HepG2 (cell line): Measurements from ENCODE around the gene SNED1. TPM values are rescaled to one million over a fixed set of nuclear protein-coding genes. Genes with fewer than 3 reads are reported as not detected.
"Not testable (repeated sequence)": the region's sequence is repeated elsewhere in the genome, so short reads cannot be mapped to it uniquely, and the experiment has no call there.

Source experiments
- AHR ChIP-seq: IDR thresholded peaks from 2 replicates; pipeline ENCODE4 v1.6.1; 2018; ENCODE audit warnings: missing genetic modification reagents, missing compliant biosample characterization
- BCL6 ChIP-seq: IDR thresholded peaks from 2 replicates; pipeline ENCODE4 v1.6.1; 2016; ENCODE audit warnings: missing genetic modification reagents, missing compliant biosample characterization
- DMAP1 ChIP-seq: IDR thresholded peaks from 2 replicates; pipeline ENCODE4 v1.6.1; 2016
- FOXC1 ChIP-seq: sonication (generic); formaldehyde crosslinking; IDR thresholded peaks from 2 replicates; pipeline ENCODE4 v1.8.0; 2022; ENCODE audit warnings: mild to moderate bottlenecking, missing genetic modification reagents, borderline replicate concordance
- FOXK2 ChIP-seq: fragments of 450-650 bp; IDR thresholded peaks from 2 replicates; pipeline ENCODE4 v1.6.1; 2016
- GABPA ChIP-seq, 2 experiments: IDR thresholded peaks; 2 replicates each; pipeline ENCODE4 v1.6.1; 2011 to 2016; ENCODE audit warnings: low read depth in 2 of 2, low read length in 1 of 2, missing biosample characterization in 1 of 2, missing genetic modification characterization in 1 of 2
- HHEX ChIP-seq: IDR thresholded peaks from 2 replicates; pipeline ENCODE4 v1.6.1; 2016; ENCODE audit warnings: control low read depth
- HNF4G ChIP-seq, 2 experiments: sonication (generic) in 1 of 2; formaldehyde crosslinking in 1 of 2; IDR thresholded peaks; 2 replicates each; pipeline versions ENCODE4 v1.4.0 to v1.6.1; 2011 to 2020; ENCODE audit warnings: borderline replicate concordance in 2 of 2, low read depth in 2 of 2, mild to moderate bottlenecking in 2 of 2, low read length in 1 of 2, missing genetic modification reagents in 1 of 2, moderate library complexity in 1 of 2
- KLF9 ChIP-seq: IDR thresholded peaks from 2 replicates; pipeline ENCODE4 v1.6.1; 2016; ENCODE audit warnings: low read depth
- MIER3 ChIP-seq: IDR thresholded peaks from 2 replicates; pipeline ENCODE4 v1.6.1; 2016; ENCODE audit warnings: missing compliant biosample characterization, borderline replicate concordance
- NCOA2 ChIP-seq: sonication (generic); formaldehyde crosslinking; IDR thresholded peaks from 2 replicates; pipeline ENCODE4 v1.8.0; 2022; ENCODE audit warnings: inconsistent platforms
- RAD21 ChIP-seq: fragments of 450-650 bp; formaldehyde crosslinking; IDR thresholded peaks from 2 replicates; pipeline ENCODE4 v1.5.0; 2020; ENCODE audit warnings: mild to moderate bottlenecking
- RXRA ChIP-seq: sonication (generic); formaldehyde crosslinking; IDR thresholded peaks from 2 replicates; pipeline ENCODE4 v1.5.1; 2020; ENCODE audit warnings: missing genetic modification reagents
- SOX6 ChIP-seq, 2 experiments: fragments of 450-650 bp in 1 of 2; sonication (generic) in 1 of 2; formaldehyde crosslinking in 1 of 2; IDR thresholded peaks; 2 replicates each; pipeline versions ENCODE4 v1.4.0 to v1.6.1; 2017 to 2020; ENCODE audit warnings: antibody characterized with exemption in 1 of 2, mild to moderate bottlenecking in 1 of 2, missing genetic modification reagents in 1 of 2
- ZBTB3 ChIP-seq: sonication (generic); formaldehyde crosslinking; IDR thresholded peaks from 2 replicates; pipeline ENCODE4 v1.4.0; 2020; ENCODE audit warnings: low read depth, mild to moderate bottlenecking, moderate library complexity, missing genetic modification reagents, borderline replicate concordance
- ZFP1 ChIP-seq: IDR thresholded peaks from 2 replicates; pipeline ENCODE4 v1.6.1; 2016
- ZFX ChIP-seq: sonication (generic); formaldehyde crosslinking; IDR thresholded peaks from 2 replicates; pipeline ENCODE4 v1.4.0; 2020; ENCODE audit warnings: mild to moderate bottlenecking, low read depth, missing genetic modification reagents, moderate library complexity
- ZNF343 ChIP-seq: sonication (generic); formaldehyde crosslinking; IDR thresholded peaks from 2 replicates; pipeline ENCODE4 v1.4.0; 2020; ENCODE audit warnings: mild to moderate bottlenecking, missing genetic modification reagents
- polyA plus RNA-seq, 8 experiments: library from polyadenylated mRNA; depleted of rRNA in 3 of 8; stranded (reverse) in 7 of 8; unstranded in 1 of 8; fragments of >200 nt; fragmentation: Illumina TruSeq in 4 of 8; extraction: Trizol in 4 of 8; gene quantifications; 2 replicates each; pipeline versions ENCODE4 v1.2.1 to v1.2.3, GENCODE V29; 2011 to 2016; ENCODE audit warnings: low read depth in 4 of 8, missing spikeins in 1 of 8, mixed read lengths in 1 of 8; ENCODE audit not compliant: insufficient read depth in 1 of 8
- total RNA-seq, 5 experiments: library from RNA; depleted of rRNA; stranded (reverse); fragments of >200 nt; fragmentation: Illumina TruSeq; extraction: Trizol; gene quantifications; 2 replicates each; pipeline ENCODE4 v1.2.3, GENCODE V29; 2016; ENCODE audit warnings: low read depth in 1 of 5
- TF ChIP-seq, protein P1 (sequence below): sonication (generic); formaldehyde crosslinking; IDR thresholded peaks from 2 replicates; pipeline ENCODE4 v1.4.0; 2020; ENCODE audit warnings: missing genetic modification reagents
- TF ChIP-seq, protein P2 (sequence below): IDR thresholded peaks from 2 replicates; pipeline ENCODE4 v1.6.1; 2018; ENCODE audit warnings: missing genetic modification reagents
- TF ChIP-seq, protein P3 (sequence below): sonication (generic); formaldehyde crosslinking; IDR thresholded peaks from 2 replicates; pipeline ENCODE4 v1.4.0; 2020; ENCODE audit warnings: missing genetic modification reagents, borderline replicate concordance
- TF ChIP-seq, protein P4 (sequence below): sonication (generic); formaldehyde crosslinking; conservative IDR thresholded peaks from 2 replicates; pipeline ENCODE4 v1.8.1; 2023; ENCODE audit warnings: missing genetic modification reagents

Gene SNED1
- total and polyA plus RNA-seq, 2 of the 13 experiments (the other 11 are each of a cell fraction or from before 2014, with no cell fraction given), result 0.15 to 0.65 TPM

DNA sequence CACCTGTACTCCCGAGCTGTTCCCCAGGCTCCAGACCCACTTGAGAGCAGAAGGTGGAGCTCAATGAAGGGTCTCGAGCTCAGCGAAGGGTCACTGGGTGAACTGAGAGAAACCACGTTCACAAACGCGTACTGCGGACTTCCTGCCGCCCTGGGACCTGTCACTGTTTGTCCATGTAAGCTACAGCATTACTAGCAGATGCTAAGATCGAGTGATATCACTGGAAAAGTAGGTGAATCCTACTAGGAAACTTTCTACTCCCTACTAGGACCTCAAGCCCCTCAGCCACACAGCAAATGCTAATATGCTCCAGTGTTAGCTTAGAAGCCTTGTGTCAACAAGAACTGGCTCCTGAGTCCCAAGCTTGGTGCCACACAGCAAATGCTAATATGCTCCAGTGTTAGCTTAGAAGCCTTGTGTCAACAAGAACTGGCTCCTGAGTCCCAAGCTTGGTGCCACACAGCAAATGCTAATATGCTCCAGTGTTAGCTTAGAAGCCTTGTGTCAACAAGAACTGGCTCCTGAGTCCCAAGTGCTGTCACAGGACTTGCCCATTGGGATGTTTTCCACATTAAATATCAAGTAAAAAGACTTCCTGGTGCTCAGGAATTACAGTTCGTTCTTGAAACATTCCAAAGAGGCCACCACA lies 94.8 kb downstream of the SNED1 start (continued):
- TF ChIP-seq, protein P1, sequence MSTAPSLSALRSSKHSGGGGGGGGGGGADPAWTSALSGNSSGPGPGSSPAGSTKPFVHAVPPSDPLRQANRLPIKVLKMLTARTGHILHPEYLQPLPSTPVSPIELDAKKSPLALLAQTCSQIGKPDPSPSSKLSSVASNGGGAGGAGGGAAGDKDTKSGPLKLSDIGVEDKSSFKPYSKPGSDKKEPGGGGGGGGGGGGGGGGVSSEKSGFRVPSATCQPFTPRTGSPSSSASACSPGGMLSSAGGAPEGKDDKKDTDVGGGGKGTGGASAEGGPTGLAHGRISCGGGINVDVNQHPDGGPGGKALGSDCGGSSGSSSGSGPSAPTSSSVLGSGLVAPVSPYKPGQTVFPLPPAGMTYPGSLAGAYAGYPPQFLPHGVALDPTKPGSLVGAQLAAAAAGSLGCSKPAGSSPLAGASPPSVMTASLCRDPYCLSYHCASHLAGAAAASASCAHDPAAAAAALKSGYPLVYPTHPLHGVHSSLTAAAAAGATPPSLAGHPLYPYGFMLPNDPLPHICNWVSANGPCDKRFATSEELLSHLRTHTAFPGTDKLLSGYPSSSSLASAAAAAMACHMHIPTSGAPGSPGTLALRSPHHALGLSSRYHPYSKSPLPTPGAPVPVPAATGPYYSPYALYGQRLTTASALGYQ, result peak; percentile 95
- TF ChIP-seq AHR (CRISPR knock-in tag), result 0 out of 2 replicates have a peak, but pooled peaks have one; percentile 57
- TF ChIP-seq GABPA (IDR thresholded peaks at IDR 0.05; ENCODE audit: low read depth, low read length); SOX6 (IDR thresholded peaks at IDR 0.05): not testable (repeated sequence)
- TF ChIP-seq GABPA (CRISPR knock-in tag; IDR thresholded peaks at IDR 0.05; ENCODE audit: low read depth), result peak; percentile 59; the same call in 1 of the 2 replicates
- TF ChIP-seq BCL6, result peak; percentile 88
- peak; percentile 91 for TF ChIP-seq MIER3 (CRISPR knock-in tag)
- peak; percentile 80; the same call in 1 of the 2 replicates for TF ChIP-seq RXRA (CRISPR knock-in tag)
- 0 out of 2 replicates have a peak, but pooled peaks have one; percentile 65 for TF ChIP-seq FOXC1
- TF ChIP-seq, protein P2, sequence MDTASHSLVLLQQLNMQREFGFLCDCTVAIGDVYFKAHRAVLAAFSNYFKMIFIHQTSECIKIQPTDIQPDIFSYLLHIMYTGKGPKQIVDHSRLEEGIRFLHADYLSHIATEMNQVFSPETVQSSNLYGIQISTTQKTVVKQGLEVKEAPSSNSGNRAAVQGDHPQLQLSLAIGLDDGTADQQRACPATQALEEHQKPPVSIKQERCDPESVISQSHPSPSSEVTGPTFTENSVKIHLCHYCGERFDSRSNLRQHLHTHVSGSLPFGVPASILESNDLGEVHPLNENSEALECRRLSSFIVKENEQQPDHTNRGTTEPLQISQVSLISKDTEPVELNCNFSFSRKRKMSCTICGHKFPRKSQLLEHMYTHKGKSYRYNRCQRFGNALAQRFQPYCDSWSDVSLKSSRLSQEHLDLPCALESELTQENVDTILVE (CRISPR knock-in tag), result peak; percentile 78
- TF ChIP-seq, protein P3, sequence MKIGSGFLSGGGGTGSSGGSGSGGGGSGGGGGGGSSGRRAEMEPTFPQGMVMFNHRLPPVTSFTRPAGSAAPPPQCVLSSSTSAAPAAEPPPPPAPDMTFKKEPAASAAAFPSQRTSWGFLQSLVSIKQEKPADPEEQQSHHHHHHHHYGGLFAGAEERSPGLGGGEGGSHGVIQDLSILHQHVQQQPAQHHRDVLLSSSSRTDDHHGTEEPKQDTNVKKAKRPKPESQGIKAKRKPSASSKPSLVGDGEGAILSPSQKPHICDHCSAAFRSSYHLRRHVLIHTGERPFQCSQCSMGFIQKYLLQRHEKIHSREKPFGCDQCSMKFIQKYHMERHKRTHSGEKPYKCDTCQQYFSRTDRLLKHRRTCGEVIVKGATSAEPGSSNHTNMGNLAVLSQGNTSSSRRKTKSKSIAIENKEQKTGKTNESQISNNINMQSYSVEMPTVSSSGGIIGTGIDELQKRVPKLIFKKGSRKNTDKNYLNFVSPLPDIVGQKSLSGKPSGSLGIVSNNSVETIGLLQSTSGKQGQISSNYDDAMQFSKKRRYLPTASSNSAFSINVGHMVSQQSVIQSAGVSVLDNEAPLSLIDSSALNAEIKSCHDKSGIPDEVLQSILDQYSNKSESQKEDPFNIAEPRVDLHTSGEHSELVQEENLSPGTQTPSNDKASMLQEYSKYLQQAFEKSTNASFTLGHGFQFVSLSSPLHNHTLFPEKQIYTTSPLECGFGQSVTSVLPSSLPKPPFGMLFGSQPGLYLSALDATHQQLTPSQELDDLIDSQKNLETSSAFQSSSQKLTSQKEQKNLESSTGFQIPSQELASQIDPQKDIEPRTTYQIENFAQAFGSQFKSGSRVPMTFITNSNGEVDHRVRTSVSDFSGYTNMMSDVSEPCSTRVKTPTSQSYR (CRISPR knock-in tag), result 0 out of 2 replicates have a peak, but pooled peaks have one; percentile 23
- TF ChIP-seq ZBTB3, result peak; percentile 96
- 0 out of 2 replicates have a peak, but pooled peaks have one; percentile 48 for TF ChIP-seq HNF4G (IDR thresholded peaks at IDR 0.05; ENCODE audit: borderline replicate concordance, low read depth, low read length)
- 0 out of 2 replicates have a peak, but pooled peaks have one; percentile 44 for TF ChIP-seq HNF4G (CRISPR knock-in tag; IDR thresholded peaks at IDR 0.05; ENCODE audit: borderline replicate concordance, low read depth)
- peak; percentile 81; the same call in 1 of the 2 replicates for TF ChIP-seq ZFP1 (CRISPR knock-in tag)
- peak; percentile 88 for TF ChIP-seq NCOA2 (CRISPR knock-in tag)
- 0 out of 2 replicates have a peak, but pooled peaks have one; percentile 52 for TF ChIP-seq ZFX
- TF ChIP-seq KLF9 (CRISPR knock-in tag), result peak; percentile 57; the same call in 1 of the 2 replicates
- TF ChIP-seq RAD21 (CRISPR knock-in tag), result peak; percentile 21; the same call in 1 of the 2 replicates
- TF ChIP-seq HHEX (CRISPR knock-in tag), result peak; percentile 98
- TF ChIP-seq SOX6 (CRISPR knock-in tag; IDR thresholded peaks at IDR 0.05), result peak; percentile 83
- TF ChIP-seq, protein P4, sequence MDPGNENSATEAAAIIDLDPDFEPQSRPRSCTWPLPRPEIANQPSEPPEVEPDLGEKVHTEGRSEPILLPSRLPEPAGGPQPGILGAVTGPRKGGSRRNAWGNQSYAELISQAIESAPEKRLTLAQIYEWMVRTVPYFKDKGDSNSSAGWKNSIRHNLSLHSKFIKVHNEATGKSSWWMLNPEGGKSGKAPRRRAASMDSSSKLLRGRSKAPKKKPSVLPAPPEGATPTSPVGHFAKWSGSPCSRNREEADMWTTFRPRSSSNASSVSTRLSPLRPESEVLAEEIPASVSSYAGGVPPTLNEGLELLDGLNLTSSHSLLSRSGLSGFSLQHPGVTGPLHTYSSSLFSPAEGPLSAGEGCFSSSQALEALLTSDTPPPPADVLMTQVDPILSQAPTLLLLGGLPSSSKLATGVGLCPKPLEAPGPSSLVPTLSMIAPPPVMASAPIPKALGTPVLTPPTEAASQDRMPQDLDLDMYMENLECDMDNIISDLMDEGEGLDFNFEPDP (CRISPR knock-in tag), result 0 out of 2 replicates have a peak, but pooled peaks have one; percentile 62
- TF ChIP-seq FOXK2, result peak; percentile 30; the same call in 1 of the 2 replicates
- TF ChIP-seq DMAP1 (CRISPR knock-in tag), result peak; percentile 75
- TF ChIP-seq ZNF343, result peak; percentile 89; the same call in 1 of the 2 replicates
